ENCODE data around the gene ATP6AP1. TPM values are rescaled to one million over a fixed set of nuclear protein-coding genes. Genes with fewer than 3 reads are reported as not detected.

ATP6AP1 gene
- polyA plus RNA-seq, 1 donor (not counting 4 experiments of a cell fraction or from before 2014, with no cell fraction given) = 42.4 TPM

DNA sequence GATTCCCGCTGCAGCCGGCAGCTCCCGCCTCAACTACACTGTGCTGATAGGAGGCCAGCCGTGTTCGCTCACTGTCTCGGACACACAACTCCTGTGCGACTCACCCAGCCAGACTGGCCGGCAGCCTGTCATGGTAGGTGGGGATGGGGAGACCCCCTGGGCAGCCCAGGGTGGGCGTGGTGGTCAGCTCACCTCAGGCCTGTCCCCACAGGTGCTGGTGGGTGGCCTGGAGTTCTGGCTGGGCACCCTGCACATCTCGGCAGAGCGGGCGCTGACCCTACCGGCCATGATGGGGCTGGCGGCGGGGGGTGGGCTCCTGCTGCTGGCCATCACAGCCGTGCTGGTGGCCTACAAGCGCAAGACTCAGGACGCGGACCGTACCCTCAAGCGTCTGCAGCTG, 39.1 kb downstream of the ATP6AP1 start:
- Histone ChIP-seq H3K27me3 (ENCODE audit: control insufficient read depth, extremely low read depth, insufficient read depth, low read length) (no peaks in the 10 kb centered on the region), H3K9me1 (ENCODE audit: control insufficient read depth, extremely low read depth, insufficient read depth, low read length) (no peaks in the 10 kb centered on the region), H3K9ac (ENCODE audit: control insufficient read depth, extremely low read depth, insufficient read depth, low read length) (no peak overlapping the region), H4K20me1 (ENCODE audit: control insufficient read depth, extremely low read depth, insufficient read depth, low read length) (no peaks in the 10 kb centered on the region), H3K9me3 (ENCODE audit: control insufficient read depth, low read depth, low read length) (peaks cover 2% of the 10 kb centered on the region), H2AFZ (ENCODE audit: control insufficient read depth, low read length) (no peak overlapping the region), H3K36me3 (ENCODE audit: control insufficient read depth in 2 of 2, extremely low read depth in 1 of 2, insufficient read depth in 2 of 2, low read length in 2 of 2) (peaks cover 0 to 5% of the 10 kb centered on the region in 2 experiments), H3K27ac (ENCODE audit: control insufficient read depth, insufficient read depth, low read length) (no peak overlapping the region), H3K4me3 (ENCODE audit: control insufficient read depth in 2 of 3, extremely low read depth in 1 of 3, insufficient read depth in 2 of 3, low read depth in 1 of 3, low read length in 3 of 3) (no peak overlapping the region), H3K4me1 (ENCODE audit: control insufficient read depth, extremely low read depth, insufficient read depth, low read length) (no peaks in the 10 kb centered on the region), H3K4me2 (ENCODE audit: control insufficient read depth, extremely low read depth, insufficient read depth, low read depth, low read length) (no peak overlapping the region), H3K79me2 (ENCODE audit: control insufficient read depth, insufficient read depth, low read length) (no peaks in the 10 kb centered on the region)
- FAIRE-seq = no peak
- TF ChIP-seq EZH2 (IDR thresholded peaks at IDR 0.05; ENCODE audit: low read length) = no peak
- TF ChIP-seq, protein P1, sequence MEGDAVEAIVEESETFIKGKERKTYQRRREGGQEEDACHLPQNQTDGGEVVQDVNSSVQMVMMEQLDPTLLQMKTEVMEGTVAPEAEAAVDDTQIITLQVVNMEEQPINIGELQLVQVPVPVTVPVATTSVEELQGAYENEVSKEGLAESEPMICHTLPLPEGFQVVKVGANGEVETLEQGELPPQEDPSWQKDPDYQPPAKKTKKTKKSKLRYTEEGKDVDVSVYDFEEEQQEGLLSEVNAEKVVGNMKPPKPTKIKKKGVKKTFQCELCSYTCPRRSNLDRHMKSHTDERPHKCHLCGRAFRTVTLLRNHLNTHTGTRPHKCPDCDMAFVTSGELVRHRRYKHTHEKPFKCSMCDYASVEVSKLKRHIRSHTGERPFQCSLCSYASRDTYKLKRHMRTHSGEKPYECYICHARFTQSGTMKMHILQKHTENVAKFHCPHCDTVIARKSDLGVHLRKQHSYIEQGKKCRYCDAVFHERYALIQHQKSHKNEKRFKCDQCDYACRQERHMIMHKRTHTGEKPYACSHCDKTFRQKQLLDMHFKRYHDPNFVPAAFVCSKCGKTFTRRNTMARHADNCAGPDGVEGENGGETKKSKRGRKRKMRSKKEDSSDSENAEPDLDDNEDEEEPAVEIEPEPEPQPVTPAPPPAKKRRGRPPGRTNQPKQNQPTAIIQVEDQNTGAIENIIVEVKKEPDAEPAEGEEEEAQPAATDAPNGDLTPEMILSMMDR (optimal IDR thresholded peaks at IDR 0.05 in 1 of 3, IDR thresholded peaks at IDR 0.05 in 1 of 3, conservative IDR thresholded peaks at IDR 0.05 in 1 of 3; ENCODE audit: extremely low read depth in 1 of 3, insufficient read depth in 2 of 3, low read length in 3 of 3) = no peak
- dilution Hi-C loops (cut with MboI; ENCODE audit: extremely low pct_ligation_motif_present, low sequenced_read_pairs) = no loop called here
- no peak for DNase-seq (ENCODE audit: low read depth, low spot score)

DNA sequence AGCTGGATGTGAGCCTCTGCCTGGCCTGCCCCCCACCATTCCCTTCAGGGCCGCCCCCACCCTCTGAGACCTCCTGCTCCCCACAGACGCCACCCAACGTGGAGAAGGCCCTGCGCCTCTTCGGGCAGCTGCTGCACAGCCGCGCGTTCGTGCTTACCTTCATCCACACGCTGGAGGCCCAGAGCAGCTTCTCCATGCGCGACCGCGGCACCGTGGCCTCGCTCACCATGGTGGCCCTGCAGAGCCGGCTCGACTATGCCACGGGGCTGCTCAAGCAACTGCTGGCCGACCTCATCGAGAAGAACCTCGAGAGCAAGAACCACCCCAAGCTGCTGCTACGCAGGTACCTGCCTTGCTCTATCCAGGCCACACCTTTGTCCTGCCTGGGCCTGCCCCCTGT, 39.7 kb downstream of the ATP6AP1 start:
- H3K4me2 ChIP-seq (ENCODE audit: control insufficient read depth, extremely low read depth, insufficient read depth, low read depth, low read length) = no peak overlapping the region
- H3K4me1 ChIP-seq (ENCODE audit: control insufficient read depth, extremely low read depth, insufficient read depth, low read length) = no peaks in the 10 kb centered on the region
- H3K27me3 ChIP-seq (ENCODE audit: control insufficient read depth, extremely low read depth, insufficient read depth, low read length) = no peaks in the 10 kb centered on the region
- H3K9me1 ChIP-seq (ENCODE audit: control insufficient read depth, extremely low read depth, insufficient read depth, low read length) = no peaks in the 10 kb centered on the region
- FAIRE-seq (no peak), DNase-seq (ENCODE audit: low read depth, low spot score) (no peak)
- no peaks in the 10 kb centered on the region for H3K79me2 ChIP-seq (ENCODE audit: control insufficient read depth, insufficient read depth, low read length)
- no peak overlapping the region for H3K4me3 ChIP-seq (ENCODE audit: control insufficient read depth in 2 of 3, extremely low read depth in 1 of 3, insufficient read depth in 2 of 3, low read depth in 1 of 3, low read length in 3 of 3)
- peaks cover 0 to 5% of the 10 kb centered on the region in 2 experiments for H3K36me3 ChIP-seq (ENCODE audit: control insufficient read depth in 2 of 2, extremely low read depth in 1 of 2, insufficient read depth in 2 of 2, low read length in 2 of 2)
- H3K9ac ChIP-seq (ENCODE audit: control insufficient read depth, extremely low read depth, insufficient read depth, low read length) = no peak overlapping the region
- no peaks in the 10 kb centered on the region for H4K20me1 ChIP-seq (ENCODE audit: control insufficient read depth, extremely low read depth, insufficient read depth, low read length)
- dilution Hi-C loops (cut with MboI; ENCODE audit: extremely low pct_ligation_motif_present, low sequenced_read_pairs) = no loop called here
- H3K9me3 ChIP-seq (ENCODE audit: control insufficient read depth, low read depth, low read length) = peaks cover 2% of the 10 kb centered on the region
- H3K27ac ChIP-seq (ENCODE audit: control insufficient read depth, insufficient read depth, low read length) = no peak overlapping the region
- H2AFZ ChIP-seq (ENCODE audit: control insufficient read depth, low read length) = no peak overlapping the region
- no peak for TF ChIP-seq EZH2 (IDR thresholded peaks at IDR 0.05; ENCODE audit: low read length)

DNA sequence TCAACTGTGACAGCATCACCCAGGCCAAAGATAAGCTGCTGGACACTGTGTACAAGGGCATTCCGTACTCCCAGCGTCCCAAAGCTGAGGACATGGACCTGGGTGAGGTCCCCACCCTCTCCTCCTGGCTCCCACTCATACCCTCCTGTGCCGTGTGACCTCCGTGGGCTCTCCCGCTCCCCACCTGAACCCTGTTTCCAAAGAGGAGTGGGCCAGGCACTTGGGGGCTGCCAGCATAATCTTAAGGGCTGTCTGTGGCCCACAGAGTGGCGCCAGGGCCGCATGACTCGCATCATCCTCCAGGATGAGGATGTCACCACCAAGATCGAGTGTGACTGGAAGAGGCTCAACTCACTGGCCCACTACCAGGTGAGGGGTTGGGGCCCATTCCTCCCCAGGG, 40.6 kb downstream of the ATP6AP1 start:
- Histone ChIP-seq H2AFZ (ENCODE audit: control insufficient read depth, low read length) (no peak overlapping the region), H3K4me3 (ENCODE audit: control insufficient read depth in 2 of 3, extremely low read depth in 1 of 3, insufficient read depth in 2 of 3, low read depth in 1 of 3, low read length in 3 of 3) (no peak overlapping the region), H3K4me1 (ENCODE audit: control insufficient read depth, extremely low read depth, insufficient read depth, low read length) (no peaks in the 10 kb centered on the region), H3K9me1 (ENCODE audit: control insufficient read depth, extremely low read depth, insufficient read depth, low read length) (no peaks in the 10 kb centered on the region), H3K4me2 (ENCODE audit: control insufficient read depth, extremely low read depth, insufficient read depth, low read depth, low read length) (no peak overlapping the region), H3K27me3 (ENCODE audit: control insufficient read depth, extremely low read depth, insufficient read depth, low read length) (no peaks in the 10 kb centered on the region), H3K9me3 (ENCODE audit: control insufficient read depth, low read depth, low read length) (peaks cover 2% of the 10 kb centered on the region), H3K9ac (ENCODE audit: control insufficient read depth, extremely low read depth, insufficient read depth, low read length) (no peak overlapping the region), H3K27ac (ENCODE audit: control insufficient read depth, insufficient read depth, low read length) (no peak overlapping the region), H3K36me3 (ENCODE audit: control insufficient read depth in 2 of 2, extremely low read depth in 1 of 2, insufficient read depth in 2 of 2, low read length in 2 of 2) (peaks cover 0 to 5% of the 10 kb centered on the region in 2 experiments), H4K20me1 (ENCODE audit: control insufficient read depth, extremely low read depth, insufficient read depth, low read length) (no peaks in the 10 kb centered on the region), H3K79me2 (ENCODE audit: control insufficient read depth, insufficient read depth, low read length) (no peaks in the 10 kb centered on the region)
- dilution Hi-C loops (cut with MboI; ENCODE audit: extremely low pct_ligation_motif_present, low sequenced_read_pairs) = no loop called here
- TF ChIP-seq EZH2 (IDR thresholded peaks at IDR 0.05; ENCODE audit: low read length) = no peak
- TF ChIP-seq, protein P1 (optimal IDR thresholded peaks at IDR 0.05 in 1 of 3, IDR thresholded peaks at IDR 0.05 in 1 of 3, conservative IDR thresholded peaks at IDR 0.05 in 1 of 3; ENCODE audit: extremely low read depth in 1 of 3, insufficient read depth in 2 of 3, low read length in 3 of 3) = no peak
- no peak for FAIRE-seq
- DNase-seq (ENCODE audit: low read depth, low spot score) = no peak

Data from keratinocyte (primary cell).